DND-41 (cell line): Measurements from ENCODE around the gene DHODH.

Experiments
- EZH2 ChIP-seq: IDR thresholded peaks from 3 replicates; pipeline ENCODE4 v1.6.1; 2012; ENCODE audit warnings: borderline replicate concordance, low read depth, mild to moderate bottlenecking, moderate library complexity, low read length, inconsistent platforms; ENCODE audit not compliant: severe bottlenecking
- TF ChIP-seq, protein P1 (sequence below): IDR thresholded peaks from 2 replicates; pipeline ENCODE4 v1.5.1; 2012; ENCODE audit warnings: borderline replicate concordance, low read length, moderate library complexity, mild to moderate bottlenecking; ENCODE audit not compliant: poor library complexity, severe bottlenecking; ENCODE audit errors: extremely low read depth

DNA sequence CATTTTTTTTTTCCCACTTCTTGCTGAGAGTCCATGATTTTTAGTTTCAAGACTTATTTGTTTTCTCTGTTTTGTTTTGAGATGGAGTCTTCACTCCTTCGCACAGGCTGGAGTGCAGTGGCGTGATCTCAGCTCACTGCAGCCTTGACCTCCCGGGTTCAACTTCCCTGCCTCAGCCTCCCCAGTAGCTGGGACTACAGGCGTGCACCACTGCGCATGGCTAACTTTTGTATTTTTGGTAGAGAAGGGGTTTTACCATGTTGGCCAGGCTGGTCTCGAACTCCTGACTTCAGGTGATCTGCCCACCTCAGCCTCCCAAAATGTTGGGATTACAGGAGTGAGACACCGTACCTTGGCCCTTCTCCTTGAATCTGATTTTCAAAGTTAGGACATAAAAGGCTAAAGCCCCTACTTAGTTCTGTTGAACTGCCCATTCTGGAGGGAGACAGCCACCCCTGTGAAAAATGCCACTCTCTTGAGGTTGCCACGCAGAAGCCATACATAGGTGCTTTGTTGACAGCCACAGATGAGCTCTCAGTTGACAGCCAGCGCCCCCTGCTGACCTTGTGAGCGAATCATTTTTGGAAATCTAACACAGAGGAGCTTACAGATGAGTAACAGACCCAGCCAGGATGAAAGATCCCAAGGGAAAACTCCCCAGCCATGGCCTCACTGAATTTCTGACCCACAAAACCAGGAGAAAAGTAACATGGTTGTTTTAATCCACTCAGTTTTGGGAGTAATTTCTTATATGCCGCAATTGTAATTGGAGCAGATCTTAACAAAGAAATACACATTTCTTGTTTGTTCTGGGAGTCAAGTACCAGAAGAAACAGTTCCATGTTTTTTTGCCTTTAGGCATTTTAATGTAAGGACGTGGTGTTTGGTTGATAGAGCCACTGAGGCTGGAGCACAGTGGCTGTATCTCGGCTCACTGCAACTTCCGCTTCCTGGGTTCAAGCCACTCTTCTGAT, 47.2 kb upstream of the DHODH start:
- TF ChIP-seq, protein P1, sequence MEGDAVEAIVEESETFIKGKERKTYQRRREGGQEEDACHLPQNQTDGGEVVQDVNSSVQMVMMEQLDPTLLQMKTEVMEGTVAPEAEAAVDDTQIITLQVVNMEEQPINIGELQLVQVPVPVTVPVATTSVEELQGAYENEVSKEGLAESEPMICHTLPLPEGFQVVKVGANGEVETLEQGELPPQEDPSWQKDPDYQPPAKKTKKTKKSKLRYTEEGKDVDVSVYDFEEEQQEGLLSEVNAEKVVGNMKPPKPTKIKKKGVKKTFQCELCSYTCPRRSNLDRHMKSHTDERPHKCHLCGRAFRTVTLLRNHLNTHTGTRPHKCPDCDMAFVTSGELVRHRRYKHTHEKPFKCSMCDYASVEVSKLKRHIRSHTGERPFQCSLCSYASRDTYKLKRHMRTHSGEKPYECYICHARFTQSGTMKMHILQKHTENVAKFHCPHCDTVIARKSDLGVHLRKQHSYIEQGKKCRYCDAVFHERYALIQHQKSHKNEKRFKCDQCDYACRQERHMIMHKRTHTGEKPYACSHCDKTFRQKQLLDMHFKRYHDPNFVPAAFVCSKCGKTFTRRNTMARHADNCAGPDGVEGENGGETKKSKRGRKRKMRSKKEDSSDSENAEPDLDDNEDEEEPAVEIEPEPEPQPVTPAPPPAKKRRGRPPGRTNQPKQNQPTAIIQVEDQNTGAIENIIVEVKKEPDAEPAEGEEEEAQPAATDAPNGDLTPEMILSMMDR = peak; percentile 86
- no peak for TF ChIP-seq EZH2
